Glutamatergic neuron (in vitro differentiated cells): ENCODE results near the gene GCSAM. TPM values are rescaled to one million over a fixed set of nuclear protein-coding genes. Genes with fewer than 3 reads are reported as not detected.

Source experiments
- DNase-seq: peaks from one replicate; pipeline ENCODE4 v3.0.0; 2022
- H3K27ac Mint-ChIP-seq: one replicate; pipeline ENCODE4 v1.8.0; 2020; ENCODE audit warnings: mild to moderate bottlenecking, mixed read lengths, inconsistent platforms; ENCODE audit not compliant: unreplicated experiment
- H3K27me3 Mint-ChIP-seq: one replicate; pipeline ENCODE4 v1.8.0; 2020; ENCODE audit warnings: mild to moderate bottlenecking, moderate library complexity, mixed read lengths, inconsistent platforms; ENCODE audit not compliant: unreplicated experiment
- H3K36me3 Mint-ChIP-seq: one replicate; pipeline ENCODE4 v1.8.0; 2020; ENCODE audit warnings: mild to moderate bottlenecking, mixed read lengths, inconsistent platforms; ENCODE audit not compliant: unreplicated experiment
- H3K4me1 Mint-ChIP-seq: one replicate; pipeline ENCODE4 v1.8.0; 2020; ENCODE audit warnings: mild to moderate bottlenecking, low read depth, mixed read lengths, inconsistent platforms; ENCODE audit not compliant: unreplicated experiment
- H3K4me3 Mint-ChIP-seq: one replicate; pipeline ENCODE4 v1.8.0; 2020; ENCODE audit warnings: mild to moderate bottlenecking, mixed read lengths, inconsistent platforms; ENCODE audit not compliant: unreplicated experiment
- H3K9me3 Mint-ChIP-seq: one replicate; pipeline ENCODE4 v1.8.0; 2020; ENCODE audit warnings: mild to moderate bottlenecking, moderate library complexity, mixed read lengths, inconsistent platforms; ENCODE audit not compliant: unreplicated experiment
- CTCF ChIP-seq: fragments of 200-600 bp; sonication (generic); IDR thresholded peaks from one replicate; pipeline ENCODE4 v1.5.0; 2021; ENCODE audit not compliant: partially characterized antibody, unreplicated experiment
- total RNA-seq: library from RNA; stranded (reverse); fragmentation: NEBNext Ultra II Directional; extraction: Animal tissue kit (Norgen Biotek cat#: 25700); gene quantifications from one replicate; pipeline ENCODE4 v1.2.1, GENCODE V29; 2021; ENCODE audit not compliant: unreplicated experiment

The GCSAM gene
- total RNA-seq, 1 donor from 2014 or later: not detected

DNA sequence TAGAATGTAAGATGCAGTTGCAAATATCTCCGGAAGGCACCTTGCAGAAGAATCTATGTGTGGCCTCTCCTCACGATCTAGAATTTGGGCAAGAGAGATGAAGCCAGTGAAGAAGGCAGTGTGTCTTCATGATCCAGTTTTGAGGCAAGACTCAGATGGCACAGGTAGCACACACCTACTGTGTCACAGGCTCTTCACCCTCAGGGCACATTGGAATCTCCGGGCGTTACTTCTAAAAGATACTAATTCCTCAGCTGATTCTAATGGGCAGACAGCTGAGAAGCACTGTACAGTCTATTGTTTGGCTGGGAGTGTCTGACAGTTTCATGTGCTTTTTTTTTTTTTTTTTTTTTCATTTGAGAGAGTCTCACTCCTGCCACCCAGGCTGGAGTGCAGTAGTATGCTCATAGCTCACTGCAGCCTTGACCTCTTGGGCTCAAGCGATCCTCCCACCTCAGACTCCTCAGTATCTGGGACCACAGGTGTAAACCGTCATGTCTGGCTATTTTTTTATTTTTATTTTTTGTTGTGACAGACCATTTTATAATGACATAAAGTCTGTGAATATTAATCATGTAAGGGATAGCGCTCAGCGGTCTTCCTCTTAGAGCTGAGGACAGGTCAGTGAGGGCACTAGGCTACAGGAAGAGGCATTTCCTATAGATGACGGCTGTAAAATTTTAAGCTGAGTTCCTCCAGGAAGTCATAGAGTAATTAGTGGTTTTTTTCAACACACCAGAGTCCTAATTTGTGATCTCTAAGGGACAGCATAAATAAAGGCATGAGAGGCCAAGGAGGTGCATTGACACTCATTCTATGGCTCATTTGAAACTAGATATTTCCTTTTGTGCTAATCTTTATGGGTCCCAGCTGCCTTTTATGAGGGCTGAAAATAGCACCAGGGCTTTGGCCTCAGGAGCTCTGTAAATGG, 42.8 kb downstream of the GCSAM start:
- TF ChIP-seq CTCF: no peak
- peaks cover 4% of the 10 kb centered on the region for H3K27me3 Mint-ChIP-seq
- no peak for DNase-seq
- no peaks in the 10 kb centered on the region for H3K36me3 Mint-ChIP-seq
- H3K4me3 Mint-ChIP-seq: no peak overlapping the region
- H3K4me1 Mint-ChIP-seq: peaks cover 12% of the 10 kb centered on the region
- H3K27ac Mint-ChIP-seq: no peak overlapping the region
- no peaks in the 10 kb centered on the region for H3K9me3 Mint-ChIP-seq

GRCh38 chr3:112088944-112089343, 44.1 kb downstream of the GCSAM start:
- H3K27me3 Mint-ChIP-seq: peaks cover 4% of the 10 kb centered on the region
- no peak overlapping the region for H3K4me3 Mint-ChIP-seq
- H3K4me1 Mint-ChIP-seq: peaks cover 12% of the 10 kb centered on the region
- TF ChIP-seq CTCF: no peak
- no peak for DNase-seq
- H3K27ac Mint-ChIP-seq: no peak overlapping the region
- no peaks in the 10 kb centered on the region for H3K9me3 Mint-ChIP-seq
- H3K36me3 Mint-ChIP-seq: no peaks in the 10 kb centered on the region

- no peak for TF ChIP-seq CTCF
- H3K4me1 Mint-ChIP-seq: peaks cover 12% of the 10 kb centered on the region
- peaks cover 4% of the 10 kb centered on the region for H3K27me3 Mint-ChIP-seq
- no peak overlapping the region for H3K27ac Mint-ChIP-seq
- H3K4me3 Mint-ChIP-seq: no peak overlapping the region
- DNase-seq: no peak
- no peaks in the 10 kb centered on the region for H3K9me3 Mint-ChIP-seq
- no peaks in the 10 kb centered on the region for H3K36me3 Mint-ChIP-seq
Observed at GRCh38 chr3:112087746-112088145, 45.3 kb downstream of the GCSAM start.

DNA sequence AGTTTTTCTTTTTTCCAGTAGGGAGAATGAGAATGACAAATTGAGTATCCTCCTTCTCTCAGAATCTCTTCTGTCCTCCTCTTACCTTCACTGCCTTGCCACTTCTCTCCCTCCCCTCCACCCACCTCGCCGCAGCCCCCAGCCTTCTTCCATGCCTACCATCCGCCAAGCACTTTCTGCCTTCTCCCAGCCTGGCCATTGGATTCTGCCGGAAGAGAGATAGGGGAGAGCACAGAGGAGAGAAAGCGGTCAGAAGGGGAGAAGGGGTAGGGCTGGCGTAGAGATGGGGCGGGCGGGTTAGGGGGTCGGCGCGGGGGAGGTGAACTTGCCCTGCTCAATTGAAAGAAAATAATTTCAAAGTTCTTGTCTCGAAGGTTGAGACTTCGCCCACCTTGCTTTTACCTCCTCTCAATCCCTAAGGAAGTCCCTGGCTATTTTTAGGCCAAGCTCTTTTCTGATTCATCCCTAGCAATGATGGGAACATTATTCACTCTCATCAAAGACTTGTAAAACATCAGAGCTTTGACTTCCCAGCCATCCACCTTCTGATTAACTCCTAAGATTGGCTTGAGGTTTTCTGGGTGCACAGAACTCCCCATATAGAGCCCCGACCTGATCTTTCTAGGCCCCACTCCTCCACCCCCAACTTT, 46.0 kb downstream of the GCSAM start:
- Mint-ChIP-seq H3K9me3 (no peaks in the 10 kb centered on the region), H3K27me3 (peaks cover 4% of the 10 kb centered on the region), H3K4me3 (peak overlapping the region; percentile 84), H3K27ac (no peak overlapping the region), H3K36me3 (no peaks in the 10 kb centered on the region), H3K4me1 (peaks cover 12% of the 10 kb centered on the region)
- no peak for DNase-seq
- no peak for TF ChIP-seq CTCF
